AG04449 (cell line): ENCODE measurements around the gene MMRN1.

Source experiments
- CTCF ChIA-PET: fragments of 350-600 bp; formaldehyde crosslinking; extraction: SDS; loops from one replicate; lab custom pipeline; 2021; ENCODE audit warnings: antibody characterized with exemption; lab: Yijun Ruan, JAX
- POLR2A ChIA-PET: fragments of 400-600, 350-600 bp; formaldehyde crosslinking; extraction: SDS; loops from one replicate; lab custom pipeline; 2020; ENCODE audit warnings: antibody characterized with exemption, inconsistent platforms; lab: Yijun Ruan, JAX
- DNase-seq: peaks from one replicate; pipeline ENCODE4 v3.0.0-alpha.2; 2010; ENCODE audit warnings: low read depth, low spot score
- H3K4me3 ChIP-seq: 2 replicates; pipeline ENCODE4 v1.5.1; 2011; ENCODE audit warnings: low read depth, mild to moderate bottlenecking, control low read depth, low read length
- TF ChIP-seq, protein P1 (sequence below): IDR thresholded peaks from one replicate; pipeline ENCODE4 v1.5.1; 2011; ENCODE audit warnings: mild to moderate bottlenecking, moderate library complexity, low read length, control low read depth, inconsistent platforms; ENCODE audit not compliant: insufficient read depth; ENCODE audit errors: missing control alignments

The MMRN1 gene

DNA sequence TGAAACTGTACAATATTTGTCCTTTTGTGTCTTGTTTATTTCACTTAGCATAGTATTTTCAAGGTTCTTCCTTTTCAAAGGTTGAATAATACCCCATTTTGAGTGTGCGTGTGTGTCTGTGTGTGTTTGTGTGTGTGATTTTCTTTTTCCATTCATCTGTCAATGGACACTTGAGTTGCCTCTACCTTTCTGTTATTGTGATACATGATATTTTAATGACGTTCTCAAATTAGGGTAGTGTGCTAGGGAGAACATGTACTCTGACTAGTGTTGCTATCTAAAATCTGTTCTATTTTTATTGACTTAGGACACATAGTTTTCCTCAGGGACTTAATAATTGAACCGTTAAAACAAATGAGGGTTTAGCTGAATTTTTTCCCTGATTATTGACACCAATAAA, 9.9 kb downstream of the MMRN1 start:
- no peak overlapping the region for H3K4me3 ChIP-seq
- ChIA-PET CTCF (interaction anchor here (1.0 kb wide), 1 partner anchor 264 kb away, joined by 3 read pairs; no protein-coding TSS in a partner anchor), POLR2A (no interaction called here)
- DNase-seq = no peak
- TF ChIP-seq, protein P1, sequence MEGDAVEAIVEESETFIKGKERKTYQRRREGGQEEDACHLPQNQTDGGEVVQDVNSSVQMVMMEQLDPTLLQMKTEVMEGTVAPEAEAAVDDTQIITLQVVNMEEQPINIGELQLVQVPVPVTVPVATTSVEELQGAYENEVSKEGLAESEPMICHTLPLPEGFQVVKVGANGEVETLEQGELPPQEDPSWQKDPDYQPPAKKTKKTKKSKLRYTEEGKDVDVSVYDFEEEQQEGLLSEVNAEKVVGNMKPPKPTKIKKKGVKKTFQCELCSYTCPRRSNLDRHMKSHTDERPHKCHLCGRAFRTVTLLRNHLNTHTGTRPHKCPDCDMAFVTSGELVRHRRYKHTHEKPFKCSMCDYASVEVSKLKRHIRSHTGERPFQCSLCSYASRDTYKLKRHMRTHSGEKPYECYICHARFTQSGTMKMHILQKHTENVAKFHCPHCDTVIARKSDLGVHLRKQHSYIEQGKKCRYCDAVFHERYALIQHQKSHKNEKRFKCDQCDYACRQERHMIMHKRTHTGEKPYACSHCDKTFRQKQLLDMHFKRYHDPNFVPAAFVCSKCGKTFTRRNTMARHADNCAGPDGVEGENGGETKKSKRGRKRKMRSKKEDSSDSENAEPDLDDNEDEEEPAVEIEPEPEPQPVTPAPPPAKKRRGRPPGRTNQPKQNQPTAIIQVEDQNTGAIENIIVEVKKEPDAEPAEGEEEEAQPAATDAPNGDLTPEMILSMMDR = no peak

DNA sequence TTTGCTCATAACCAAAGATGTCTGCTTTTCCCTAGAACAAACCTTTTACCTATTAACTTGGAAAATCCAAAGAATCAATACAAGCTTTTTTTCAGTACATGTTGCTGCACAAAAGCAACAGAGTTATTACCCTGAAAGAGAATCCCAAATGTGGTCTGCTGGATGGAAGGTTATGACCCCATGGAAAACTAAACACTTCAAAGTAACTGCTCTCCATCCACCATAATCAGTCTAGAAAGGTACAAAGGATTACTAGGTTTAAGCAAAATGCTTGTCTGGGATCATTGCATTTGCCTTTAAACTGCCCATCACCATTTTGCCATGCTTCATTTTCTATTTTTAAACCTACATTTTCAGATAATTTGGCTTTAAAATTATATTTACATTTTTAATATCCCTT, 11.7 kb downstream of the MMRN1 start:
- ChIA-PET POLR2A (no interaction called here), CTCF (interaction anchor here (0.6 to 0.7 kb wide), 2 partner anchors 45 to 249 kb away, joined by 3 read pairs; no protein-coding TSS in a partner anchor)
- H3K4me3 ChIP-seq = no peak overlapping the region
- TF ChIP-seq, protein P1 = no peak
- DNase-seq = no peak

DNA sequence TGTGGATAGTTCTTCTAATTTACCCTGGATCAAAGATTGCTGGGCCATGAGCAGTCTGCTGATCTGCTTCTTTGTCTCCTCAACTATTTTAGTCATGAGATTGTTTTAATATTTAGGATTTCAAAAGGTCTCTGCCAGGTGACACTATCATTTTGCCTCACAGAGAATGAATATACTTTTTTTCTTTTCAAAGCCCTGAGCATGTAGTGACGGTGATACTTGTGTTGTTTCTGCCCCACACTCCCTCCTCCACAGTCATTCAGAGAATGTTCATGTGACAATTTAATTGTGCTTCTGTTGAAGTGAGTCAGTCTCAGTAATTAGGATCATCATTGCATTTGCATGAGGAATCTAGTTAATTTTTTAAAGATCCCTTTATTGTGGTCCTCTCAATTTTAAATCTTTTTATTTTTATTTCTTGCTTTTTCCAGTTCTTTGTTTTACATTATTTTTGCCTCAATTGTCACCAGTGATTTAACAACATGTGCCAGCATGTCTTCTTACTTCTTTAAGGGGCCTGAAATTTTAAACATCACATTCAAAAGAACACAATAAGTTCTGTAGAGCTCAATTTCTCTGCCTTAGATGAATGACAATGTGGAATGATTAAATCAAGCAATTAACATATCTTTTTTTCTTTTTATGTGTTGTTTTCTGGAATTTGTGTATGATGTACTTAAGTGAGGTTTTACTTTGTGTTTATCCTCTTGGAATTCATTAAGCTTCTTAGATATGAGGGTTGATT, 12.3 kb downstream of the MMRN1 start:
- ChIA-PET POLR2A (no interaction called here), CTCF (interaction anchor here (0.6 to 0.7 kb wide), 2 partner anchors 46 to 250 kb away, joined by 3 read pairs; no protein-coding TSS in a partner anchor)
- H3K4me3 ChIP-seq = no peak overlapping the region
- DNase-seq = no peak
- TF ChIP-seq, protein P1 = no peak

DNA sequence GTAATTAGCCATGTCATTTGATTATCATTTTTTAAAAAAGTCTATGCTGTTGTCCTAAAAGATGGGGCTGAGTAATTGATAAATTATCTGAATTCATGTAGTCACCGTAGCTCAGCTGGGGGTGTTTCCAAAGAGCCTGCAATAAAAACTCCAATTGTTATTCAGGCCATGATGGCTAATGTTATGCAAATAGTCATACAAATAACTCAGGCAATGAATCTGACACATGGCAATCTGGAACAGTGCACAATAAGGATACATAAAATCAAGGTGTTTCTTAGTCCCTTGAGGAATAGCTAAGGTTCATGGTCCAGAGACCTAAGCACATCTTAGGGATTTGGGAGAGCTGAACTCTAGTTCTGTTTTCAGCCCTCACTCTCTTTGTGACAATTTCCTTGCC, 15.2 kb downstream of the MMRN1 start:
- TF ChIP-seq, protein P1 = no peak
- ChIA-PET POLR2A (no interaction called here), CTCF (interaction anchor here (0.6 to 1.8 kb wide), 6 partner anchors 9 to 685 kb away, joined by 3 to 4 read pairs (median 4); no protein-coding TSS in a partner anchor)
- H3K4me3 ChIP-seq = no peak overlapping the region
- no peak for DNase-seq

DNA sequence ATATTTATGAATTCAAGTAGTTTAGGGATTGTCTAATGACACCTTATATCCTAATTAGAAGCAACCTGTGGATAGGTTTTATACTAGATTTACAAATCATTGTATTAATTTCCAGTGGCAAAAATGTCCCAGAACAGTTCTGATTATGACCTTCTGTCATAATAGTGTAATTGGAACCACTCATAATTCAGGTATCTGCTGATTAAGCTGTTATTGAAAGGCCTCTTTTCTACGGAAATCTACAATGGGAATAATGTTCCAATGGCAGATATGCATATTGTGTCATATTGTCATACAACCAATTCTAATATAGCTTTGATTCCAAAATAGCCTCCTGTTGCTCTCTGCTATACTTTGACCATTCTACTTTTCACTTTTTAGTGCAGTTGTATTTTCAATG, 19.0 kb downstream of the MMRN1 start:
- H3K4me3 ChIP-seq = no peak overlapping the region
- POLR2A ChIA-PET = no interaction called here
- no peak for DNase-seq
- TF ChIP-seq, protein P1 = no peak
- CTCF ChIA-PET = no interaction called here
